Measurements from ENCODE around the gene STK32B. TPM values are rescaled to one million over a fixed set of nuclear protein-coding genes. Genes with fewer than 3 reads are reported as not detected.

The STK32B gene
- total and polyA plus RNA-seq, 2 of the 8 experiments (the other 6 are each of a cell fraction or from before 2014, with no cell fraction given) = 2.3 to 2.5 TPM

GRCh38 chr4:5200513-5200912 is 149.2 kb downstream of the STK32B start:
- H3K4ac ChIP-seq (replicated peaks; ENCODE audit: insufficient read length, low read depth, low read length) = peak overlapping the region; percentile 36
- H3K23ac ChIP-seq (ENCODE audit: insufficient read length) = no peak overlapping the region
- no peak overlapping the region for H3K9ac ChIP-seq (replicated peaks in 1 of 4; ENCODE audit: extremely low read depth in 1 of 4, low read depth in 3 of 4, low read length in 3 of 4)
- no peak overlapping the region for H3K4me3 ChIP-seq (ENCODE audit: extremely low read depth in 1 of 4, insufficient read depth in 2 of 4, low read depth in 3 of 4, low read length in 4 of 4)
- ChIA-PET POLR2A (ENCODE audit: partially characterized antibody) (no interaction called here), CTCF (ENCODE audit: partially characterized antibody) (no interaction called here)
- FAIRE-seq (no peak), DNase-seq (ENCODE audit: low read depth in 1 of 2, low spot score in 2 of 2) (no peak)
- H3K79me2 ChIP-seq (ENCODE audit: control insufficient read depth in 1 of 2, insufficient read depth in 2 of 2, low read length in 2 of 2) = no peaks in the 10 kb centered on the region
- no peaks in the 10 kb centered on the region for H3K36me3 ChIP-seq (ENCODE audit: control insufficient read depth in 2 of 4, insufficient read depth in 4 of 4, low read length in 3 of 4)
- no peak overlapping the region for H3K4me2 ChIP-seq (ENCODE audit: insufficient read depth in 1 of 2, low read depth in 2 of 2, low read length in 2 of 2)
- peaks cover 3 to 9% of the 10 kb centered on the region in 2 experiments; a peak in 3 of 4 replicates for H3K9me3 ChIP-seq (ENCODE audit: insufficient read depth in 2 of 2, low read depth in 1 of 2, low read length in 1 of 2)
- H4K91ac ChIP-seq (replicated peaks; ENCODE audit: insufficient read length, low read length) = peak overlapping the region; percentile 42
- H3K23me2 ChIP-seq (ENCODE audit: low read depth, low read length) = 0 out of 2 replicates have a peak, but pooled peaks cover 2% of the 10 kb centered on the region
- H3K56ac ChIP-seq (replicated peaks; ENCODE audit: insufficient read length, low read depth, low read length) = no peak overlapping the region
- WGBS, 2 experiments (ENCODE audit: extremely low coverage in 1 of 2, insufficient coverage in 1 of 2, insufficient read length in 1 of 2, insufficient replicate concordance in 2 of 2, low coverage in 1 of 2, low lambda C conversion rate in 2 of 2, missing lambda C conversion rate in 1 of 2) = 85% methylated on average over 3 of the region's 3 CpGs; no CpG with 5 or more reads in 1 of the 2 experiments
- H3K27ac ChIP-seq (ENCODE audit: low read depth, low read length) = no peak overlapping the region
- no peak overlapping the region for H3K14ac ChIP-seq (ENCODE audit: insufficient read length)
- peaks cover 2 to 31% (median 16%) of the 10 kb centered on the region in 4 experiments; a peak in 6 of 7 replicates for H3K4me1 ChIP-seq (replicated peaks in 1 of 4; ENCODE audit: control insufficient read depth in 3 of 4, insufficient read depth in 4 of 4, low read length in 3 of 4)
- peak overlapping the region; percentile 75 for H2BK20ac ChIP-seq (ENCODE audit: low read length)
- H2BK120ac ChIP-seq (replicated peaks; ENCODE audit: low read depth, low read length) = peak overlapping the region; percentile 36
- H2BK5ac ChIP-seq (ENCODE audit: low read depth, low read length) = 0 out of 2 replicates have a peak overlapping the region, but pooled peaks have one; percentile 38
- H2AFZ ChIP-seq (ENCODE audit: low read length) = no peak overlapping the region
- H3K18ac ChIP-seq (ENCODE audit: extremely low read depth, low read length) = no peak overlapping the region
- H4K5ac ChIP-seq (ENCODE audit: insufficient read length, low read depth, low read length) = no peak overlapping the region
- H4K8ac ChIP-seq (ENCODE audit: extremely low read depth, insufficient read depth, low read length) = no peak overlapping the region; the same call in 1 of the 2 replicates
- no peaks in the 10 kb centered on the region for H3K79me1 ChIP-seq (ENCODE audit: low read depth, low read length)
- H4K20me1 ChIP-seq (replicated peaks in 1 of 2; ENCODE audit: control insufficient read depth in 1 of 2, insufficient read depth in 2 of 2, low read length in 2 of 2) = no peaks in the 10 kb centered on the region
- peak overlapping the region; percentile 77; the same call in 1 of the 2 replicates for H2BK12ac ChIP-seq (ENCODE audit: low read depth, low read length)
- no peak overlapping the region for H2BK15ac ChIP-seq (ENCODE audit: low read length)
- H2AK5ac ChIP-seq (ENCODE audit: low read depth, low read length) = no peak overlapping the region
- H3K27me3 ChIP-seq (replicated peaks in 1 of 4; ENCODE audit: control insufficient read depth in 3 of 4, extremely low read depth in 1 of 4, insufficient read depth in 3 of 4, low read length in 3 of 4) = no peaks in the 10 kb centered on the region

All from H1 (cell line).